Endothelial cell of umbilical vein (primary cell): ENCODE results near the gene SLC11A1.

Experiments
- EZH2 ChIP-seq: IDR thresholded peaks from 2 replicates; pipeline ENCODE4 v1.6.1; 2012; ENCODE audit warnings: borderline replicate concordance, low read depth, mild to moderate bottlenecking, moderate library complexity, low read length, inconsistent platforms; ENCODE audit not compliant: severe bottlenecking
- GATA2 ChIP-seq: IDR thresholded peaks from 2 replicates; pipeline ENCODE4 v1.7.0; 2011; ENCODE audit warnings: low read depth, mild to moderate bottlenecking, moderate library complexity, mixed read lengths, low read length; ENCODE audit not compliant: insufficient read length, insufficient read depth
- JUN ChIP-seq: IDR thresholded peaks from 2 replicates; pipeline ENCODE4 v1.6.1; 2011; ENCODE audit warnings: borderline replicate concordance, low read depth; ENCODE audit not compliant: insufficient read length, insufficient read depth
- MYC ChIP-seq: IDR thresholded peaks from one replicate; pipeline ENCODE4 v1.6.1; 2011; ENCODE audit warnings: mild to moderate bottlenecking, low read depth, low read length
- POLR2A ChIP-seq: IDR thresholded peaks from 2 replicates; pipeline ENCODE4 v1.6.1; 2012; ENCODE audit warnings: low read depth, mild to moderate bottlenecking, control low read depth, low read length
- POLR2AphosphoS5 ChIP-seq: IDR thresholded peaks from 2 replicates; pipeline ENCODE4 v1.6.1; 2012; ENCODE audit warnings: low read depth, mild to moderate bottlenecking, control low read depth, low read length, moderate library complexity; ENCODE audit not compliant: insufficient read depth
- TF ChIP-seq, protein P1 (sequence below), 2 donors: IDR thresholded peaks; 1 replicate in 1 of 2; 2 replicates in 1 of 2; pipeline ENCODE4 v1.5.1; 2011; ENCODE audit warnings: low read length in 2 of 2, mild to moderate bottlenecking in 2 of 2, moderate library complexity in 2 of 2, control low read depth in 1 of 2, inconsistent platforms in 1 of 2, low read depth in 1 of 2; ENCODE audit not compliant: insufficient read depth in 1 of 2; ENCODE audit errors: extremely low read depth in 1 of 2
- TF ChIP-seq, protein P2 (sequence below): IDR thresholded peaks from 2 replicates; pipeline ENCODE4 v1.6.1; 2011; ENCODE audit not compliant: insufficient read depth, insufficient read length

DNA sequence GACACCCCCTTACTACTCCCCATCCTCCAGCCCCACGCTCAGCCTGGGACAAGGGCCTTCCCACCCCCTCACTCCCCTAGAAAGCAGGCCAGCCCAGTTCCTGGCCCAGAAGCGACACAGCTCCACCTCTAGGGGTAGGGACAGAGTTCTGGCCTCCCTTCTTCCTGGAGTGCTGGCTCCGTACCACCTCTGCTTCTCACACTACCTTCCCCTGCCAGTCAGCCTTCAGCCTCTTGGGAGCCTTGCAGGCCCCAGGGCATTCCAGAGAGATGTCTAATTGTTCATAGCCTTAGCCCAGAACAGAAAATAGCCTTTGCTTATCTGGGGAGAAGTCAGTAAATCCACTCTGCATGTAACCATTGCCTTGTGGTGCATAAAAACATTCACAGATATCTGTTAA is 38.5 kb upstream of the SLC11A1 start:
- TF ChIP-seq, protein P1, sequence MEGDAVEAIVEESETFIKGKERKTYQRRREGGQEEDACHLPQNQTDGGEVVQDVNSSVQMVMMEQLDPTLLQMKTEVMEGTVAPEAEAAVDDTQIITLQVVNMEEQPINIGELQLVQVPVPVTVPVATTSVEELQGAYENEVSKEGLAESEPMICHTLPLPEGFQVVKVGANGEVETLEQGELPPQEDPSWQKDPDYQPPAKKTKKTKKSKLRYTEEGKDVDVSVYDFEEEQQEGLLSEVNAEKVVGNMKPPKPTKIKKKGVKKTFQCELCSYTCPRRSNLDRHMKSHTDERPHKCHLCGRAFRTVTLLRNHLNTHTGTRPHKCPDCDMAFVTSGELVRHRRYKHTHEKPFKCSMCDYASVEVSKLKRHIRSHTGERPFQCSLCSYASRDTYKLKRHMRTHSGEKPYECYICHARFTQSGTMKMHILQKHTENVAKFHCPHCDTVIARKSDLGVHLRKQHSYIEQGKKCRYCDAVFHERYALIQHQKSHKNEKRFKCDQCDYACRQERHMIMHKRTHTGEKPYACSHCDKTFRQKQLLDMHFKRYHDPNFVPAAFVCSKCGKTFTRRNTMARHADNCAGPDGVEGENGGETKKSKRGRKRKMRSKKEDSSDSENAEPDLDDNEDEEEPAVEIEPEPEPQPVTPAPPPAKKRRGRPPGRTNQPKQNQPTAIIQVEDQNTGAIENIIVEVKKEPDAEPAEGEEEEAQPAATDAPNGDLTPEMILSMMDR (IDR thresholded peaks at IDR 0.05; ENCODE audit: extremely low read depth in 1 of 2, insufficient read depth in 1 of 2, low read depth in 1 of 2, low read length in 2 of 2): no peak
- TF ChIP-seq EZH2 (no peak), POLR2A (no peak), GATA2 (no peak), POLR2AphosphoS5 (no peak), MYC (no peak), JUN (no peak)
- TF ChIP-seq, protein P2, sequence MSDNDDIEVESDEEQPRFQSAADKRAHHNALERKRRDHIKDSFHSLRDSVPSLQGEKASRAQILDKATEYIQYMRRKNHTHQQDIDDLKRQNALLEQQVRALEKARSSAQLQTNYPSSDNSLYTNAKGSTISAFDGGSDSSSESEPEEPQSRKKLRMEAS: no peak
